Activated naive CD4-positive, alpha-beta T cell treated with anti-CD3 and anti-CD28 coated beads, Interleukin-2, amount 10 ng/mL, durations not matched to agents 7 days and 5 days (primary cell): ENCODE measurements around the gene PPM1J.
A peak's percentile ranks its signal among the peaks of the same experiment; 100 is the strongest.

Experiments used
- CTCF ChIA-PET: fragments of 350-600 bp; sonication (Branson Sonifier 250); formaldehyde crosslinking; loops from one replicate; lab custom pipeline; 2021; ENCODE audit warnings: antibody characterized with exemption; lab: Charles Lee
- DNase-seq: peaks from one replicate; pipeline ENCODE4 v3.0.0-alpha.2; 2020
- H3K27ac Mint-ChIP-seq: one replicate; pipeline ENCODE4 v1.8.0; 2021; ENCODE audit warnings: mild to moderate bottlenecking, moderate library complexity, mixed read lengths
- H3K27me3 Mint-ChIP-seq: one replicate; pipeline ENCODE4 v1.8.0; 2021; ENCODE audit warnings: mild to moderate bottlenecking, mixed read lengths
- H3K36me3 Mint-ChIP-seq: one replicate; pipeline ENCODE4 v1.8.0; 2021; ENCODE audit warnings: mixed read lengths
- H3K4me1 Mint-ChIP-seq: one replicate; pipeline ENCODE4 v1.8.0; 2021; ENCODE audit warnings: mixed read lengths
- H3K4me3 Mint-ChIP-seq: one replicate; pipeline ENCODE4 v1.8.0; 2021; ENCODE audit warnings: mild to moderate bottlenecking, moderate library complexity, mixed read lengths
- H3K9me3 Mint-ChIP-seq: one replicate; pipeline ENCODE4 v1.8.0; 2021; ENCODE audit warnings: mixed read lengths

The PPM1J gene

GRCh38 chr1:112678605-112679004, 36.5 kb downstream of the PPM1J start:
- Mint-ChIP-seq H3K9me3 (no peaks in the 10 kb centered on the region), H3K27me3 (peaks cover 5% of the 10 kb centered on the region), H3K36me3 (peaks cover 24% of the 10 kb centered on the region), H3K4me3 (no peak overlapping the region), H3K27ac (no peak overlapping the region), H3K4me1 (peaks cover 28% of the 10 kb centered on the region)
- DNase-seq, result no peak
- CTCF ChIA-PET, result no interaction called here

- CTCF ChIA-PET, result no interaction called here
- peaks cover 34% of the 10 kb centered on the region for H3K4me1 Mint-ChIP-seq
Measured at GRCh38 chr1:112677501-112677900, 37.6 kb downstream of the PPM1J start.

GRCh38 chr1:112676543-112676942, 38.6 kb downstream of the PPM1J start:
- Mint-ChIP-seq H3K27ac (no peak overlapping the region), H3K4me3 (peak overlapping the region; percentile 76), H3K4me1 (peaks cover 34% of the 10 kb centered on the region), H3K9me3 (no peaks in the 10 kb centered on the region), H3K36me3 (peaks cover 38% of the 10 kb centered on the region), H3K27me3 (peaks cover 5% of the 10 kb centered on the region)
- CTCF ChIA-PET, result interaction anchor here (1.2 kb wide), 1 partner anchor 285 kb away, joined by 3 read pairs; no protein-coding TSS in a partner anchor
- DNase-seq, result no peak

More at GRCh38 chr1:112677501-112677900, 37.6 kb downstream of the PPM1J start:
- DNase-seq, result no peak
- Mint-ChIP-seq H3K36me3 (peaks cover 30% of the 10 kb centered on the region), H3K27me3 (peaks cover 5% of the 10 kb centered on the region), H3K4me3 (no peak overlapping the region), H3K27ac (no peak overlapping the region), H3K9me3 (no peaks in the 10 kb centered on the region)

GRCh38 chr1:112675728-112676381, 39.3 kb downstream of the PPM1J start:
- CTCF ChIA-PET, result interaction anchor here (1.0 to 3.8 kb wide), 6 partner anchors 15 to 285 kb away, joined by 3 to 17 read pairs (median 8); partner anchors contain the start of gene RHOC
- DNase-seq, result no peak
- H3K27ac Mint-ChIP-seq, result peak overlapping the region; percentile 79
- H3K9me3 Mint-ChIP-seq, result no peaks in the 10 kb centered on the region
- H3K4me1 Mint-ChIP-seq, result peaks cover 34% of the 10 kb centered on the region
- peaks cover 5% of the 10 kb centered on the region for H3K27me3 Mint-ChIP-seq
- H3K4me3 Mint-ChIP-seq, result peak overlapping the region; percentile 76
- peaks cover 43% of the 10 kb centered on the region for H3K36me3 Mint-ChIP-seq

GRCh38 chr1:112674986-112675727, 40.0 kb downstream of the PPM1J start:
- Mint-ChIP-seq H3K27ac (peak overlapping the region; percentile 95), H3K4me1 (peaks cover 34% of the 10 kb centered on the region), H3K9me3 (no peaks in the 10 kb centered on the region), H3K27me3 (peaks cover 5% of the 10 kb centered on the region), H3K36me3 (peaks cover 50% of the 10 kb centered on the region), H3K4me3 (peak overlapping the region; percentile 97)
- DNase-seq, result peak; percentile 55
- CTCF ChIA-PET, result interaction anchor here (0.8 to 3.8 kb wide), 11 partner anchors 14 to 397 kb away, joined by 3 to 17 read pairs (median 3); partner anchors contain the start of gene RHOC

- Mint-ChIP-seq H3K27ac (peak within 1 kb of the TSS; percentile 95), H3K4me3 (peak within 1 kb of the TSS; percentile 97), H3K27me3 (peaks cover 5% of the 10 kb centered on the region), H3K9me3 (no peaks in the 10 kb centered on the region), H3K4me1 (peaks cover 34% of the 10 kb centered on the region), H3K36me3 (peaks cover 57% of the 10 kb centered on the region)
- CTCF ChIA-PET, result interaction anchor here (0.8 to 3.8 kb wide), 10 partner anchors 14 to 398 kb away, joined by 3 to 17 read pairs (median 4); partner anchors contain the start of gene RHOC
- DNase-seq, result peak; percentile 79
Measured at GRCh38 chr1:112674440-112674985, 40.6 kb downstream of the PPM1J start, which contains the start of gene MOV10. MOV10 (plus strand) TSS chr1:112674659; CDS start chr1:112674913, 254 bp downstream.

- CTCF ChIA-PET, result interaction anchor here (0.8 to 3.8 kb wide), 10 partner anchors 13 to 283 kb away, joined by 3 to 17 read pairs (median 4); partner anchors contain the start of gene RHOC
- Mint-ChIP-seq H3K9me3 (no peaks in the 10 kb centered on the region), H3K4me1 (peaks cover 37% of the 10 kb centered on the region), H3K4me3 (peak overlapping the region; percentile 97), H3K27ac (peak overlapping the region; percentile 95), H3K27me3 (peaks cover 5% of the 10 kb centered on the region), H3K36me3 (peaks cover 57% of the 10 kb centered on the region)
- no peak for DNase-seq
Measured at GRCh38 chr1:112673592-112674439, 41.3 kb downstream of the PPM1J start.

GRCh38 chr1:112672842-112673241, 42.3 kb downstream of the PPM1J start:
- Mint-ChIP-seq H3K4me3 (no peak overlapping the region), H3K4me1 (peaks cover 44% of the 10 kb centered on the region), H3K27ac (peak overlapping the region; percentile 9), H3K27me3 (peaks cover 5% of the 10 kb centered on the region), H3K36me3 (peaks cover 62% of the 10 kb centered on the region), H3K9me3 (no peaks in the 10 kb centered on the region)
- CTCF ChIA-PET, result interaction anchor here (1.1 to 3.8 kb wide), 4 partner anchors 12 to 282 kb away, joined by 4 to 17 read pairs (median 10); no protein-coding TSS in a partner anchor
- DNase-seq, result no peak

GRCh38 chr1:112672009-112672408, 43.1 kb downstream of the PPM1J start:
- peaks cover 68% of the 10 kb centered on the region for H3K36me3 Mint-ChIP-seq
- H3K4me1 Mint-ChIP-seq, result peaks cover 49% of the 10 kb centered on the region
- H3K27ac Mint-ChIP-seq, result peak overlapping the region; percentile 33
- H3K9me3 Mint-ChIP-seq, result no peaks in the 10 kb centered on the region
- CTCF ChIA-PET, result interaction anchor here (1.1 kb wide), 1 partner anchor 36 kb away, joined by 5 read pairs; no protein-coding TSS in a partner anchor
- H3K27me3 Mint-ChIP-seq, result peaks cover 5% of the 10 kb centered on the region
- H3K4me3 Mint-ChIP-seq, result no peak overlapping the region
- no peak for DNase-seq

GRCh38 chr1:112666946-112667345, 48.2 kb downstream of the PPM1J start:
- CTCF ChIA-PET, result no interaction called here
- Mint-ChIP-seq H3K27ac (no peak overlapping the region), H3K4me3 (no peak overlapping the region), H3K36me3 (peaks cover 77% of the 10 kb centered on the region), H3K27me3 (no peaks in the 10 kb centered on the region), H3K4me1 (peaks cover 23% of the 10 kb centered on the region), H3K9me3 (no peaks in the 10 kb centered on the region)
- DNase-seq, result no peak

- Mint-ChIP-seq H3K36me3 (peaks cover 78% of the 10 kb centered on the region), H3K9me3 (no peaks in the 10 kb centered on the region), H3K4me3 (no peak overlapping the region), H3K4me1 (peaks cover 23% of the 10 kb centered on the region), H3K27me3 (no peaks in the 10 kb centered on the region), H3K27ac (no peak overlapping the region)
- DNase-seq, result no peak
- CTCF ChIA-PET, result no interaction called here
Measured at GRCh38 chr1:112665857-112666256, 49.3 kb downstream of the PPM1J start.
